SK-N-SH (cell line): ENCODE measurements around the gene CYP1B1. TPM values are rescaled to one million over a fixed set of nuclear protein-coding genes. Genes with fewer than 3 reads are reported as not detected.

Experiments used
- CTCF ChIA-PET: fragments of 300-600, 350-600 bp; formaldehyde crosslinking; extraction: SDS; loops from one replicate; lab custom pipeline; 2021; lab: Yijun Ruan, JAX
- POLR2A ChIA-PET: fragments of 350-600 bp; sonication (Branson Sonifier 250); formaldehyde crosslinking; extraction: SDS; loops from one replicate; lab custom pipeline; 2020; ENCODE audit warnings: antibody characterized with exemption, inconsistent platforms; lab: Yijun Ruan, JAX
- DNase-seq: peaks from one replicate; pipeline ENCODE4 v3.0.0; 2012
- H2AFZ ChIP-seq: fragments of 200-600 bp; sonication (generic); 2 replicates; pipeline ENCODE4 v1.8.1; 2016; ENCODE audit warnings: antibody characterized with exemption, mild to moderate bottlenecking, low read depth
- H3F3A ChIP-seq: fragments of 200-600 bp; sonication (generic); replicated peaks from 2 replicates; pipeline ENCODE3; 2016; ENCODE audit warnings: antibody characterized with exemption, mild to moderate bottlenecking; ENCODE audit not compliant: insufficient read depth
- H3K27ac ChIP-seq, 2 experiments: fragments of 200-500 bp in 1 of 2; fragments of 200-600 bp in 1 of 2; sonication (Bioruptor generic) in 1 of 2; sonication (generic), shearing (Covaris generic) in 1 of 2; 2 replicates each; pipeline versions ENCODE4 v1.5.1 to v1.6.1; 2014 to 2016; ENCODE audit warnings: low read depth in 2 of 2, inconsistent platforms in 1 of 2, low read length in 1 of 2, mild to moderate bottlenecking in 1 of 2, mixed read lengths in 1 of 2
- H3K27me3 ChIP-seq: fragments of 200-600 bp; sonication (generic), shearing (Covaris generic); 2 replicates; pipeline ENCODE4 v1.6.1; 2016; ENCODE audit warnings: mixed run types; ENCODE audit not compliant: insufficient read depth
- H3K36me3 ChIP-seq, 2 experiments: fragments of 200-500 bp in 1 of 2; fragments of 200-600 bp in 1 of 2; sonication (Bioruptor generic) in 1 of 2; sonication (generic) in 1 of 2; replicated peaks in 1 of 2; 2 replicates each; pipeline versions ENCODE3 to v1.5.1; 2014 to 2016; ENCODE audit warnings: low read length in 1 of 2, mild to moderate bottlenecking in 1 of 2; ENCODE audit not compliant: insufficient read depth in 2 of 2, control insufficient read depth in 1 of 2
- H3K4me1 ChIP-seq, 2 experiments: fragments of 200-500 bp in 1 of 2; fragments of 200-600 bp in 1 of 2; sonication (Bioruptor generic) in 1 of 2; sonication (generic), shearing (Covaris generic) in 1 of 2; 2 replicates each; pipeline versions ENCODE4 v1.5.1 to v1.6.1; 2014 to 2016; ENCODE audit warnings: low read depth in 1 of 2, low read length in 1 of 2, mixed run types in 1 of 2; ENCODE audit not compliant: insufficient read depth in 2 of 2, control insufficient read depth in 1 of 2
- H3K4me2 ChIP-seq: fragments of 200-600 bp; sonication (generic), shearing (Covaris generic); 2 replicates; pipeline ENCODE4 v1.6.1; 2017; ENCODE audit warnings: mixed run types
- H3K4me3 ChIP-seq, 2 experiments: fragments of 200-500 bp in 1 of 2; fragments of 200-600 bp in 1 of 2; sonication (Bioruptor generic) in 1 of 2; sonication (generic), shearing (Covaris generic) in 1 of 2; 2 replicates each; pipeline versions ENCODE4 v1.5.1 to v1.8.1; 2014 to 2016; ENCODE audit warnings: low read depth in 2 of 2, inconsistent platforms in 1 of 2, low read length in 1 of 2, mild to moderate bottlenecking in 1 of 2, mixed read lengths in 1 of 2, moderate library complexity in 1 of 2
- H3K79me2 ChIP-seq: fragments of 200-600 bp; sonication (generic); 2 replicates; pipeline ENCODE4 v1.8.1; 2017; ENCODE audit warnings: mild to moderate bottlenecking; ENCODE audit not compliant: insufficient read depth
- H3K9ac ChIP-seq: fragments of 200-600 bp; sonication (generic); 2 replicates; pipeline ENCODE4 v1.6.1; 2017; ENCODE audit warnings: mixed run types
- H3K9me2 ChIP-seq: fragments of 200-600 bp; sonication (generic); 2 replicates; pipeline ENCODE4 v1.6.1; 2017; ENCODE audit warnings: mixed run types
- H3K9me3 ChIP-seq: fragments of 200-600 bp; sonication (generic); 2 replicates; pipeline ENCODE4 v1.6.1; 2017; ENCODE audit warnings: mixed run types, mild to moderate bottlenecking, moderate library complexity
- H4K20me1 ChIP-seq: fragments of 200-600 bp; sonication (generic); 2 replicates; pipeline ENCODE4 v1.6.1; 2017; ENCODE audit warnings: mild to moderate bottlenecking, mixed run types; ENCODE audit not compliant: insufficient read depth
- CHD2 ChIP-seq: fragments of 150-350 bp; IDR thresholded peaks from 2 replicates; pipeline ENCODE4 v1.6.1; 2018; ENCODE audit warnings: low read length; ENCODE audit not compliant: partially characterized antibody
- ELF1 ChIP-seq: IDR thresholded peaks from 2 replicates; pipeline ENCODE4 v1.4.0; 2012
- EP300 ChIP-seq, 2 experiments: IDR thresholded peaks; 2 replicates each; pipeline versions ENCODE4 v1.4.0 to v1.6.1; 2012; ENCODE audit warnings: borderline replicate concordance in 1 of 2, low read depth in 1 of 2, low read length in 1 of 2
- EZH2phosphoT487 ChIP-seq: fragments of 200-600 bp; sonication (generic); IDR thresholded peaks from 2 replicates; pipeline ENCODE4 v1.6.1; 2017; ENCODE audit warnings: low read depth, mixed run types, mild to moderate bottlenecking, antibody characterized with exemption, moderate library complexity, borderline replicate concordance
- JUND ChIP-seq: IDR thresholded peaks from 2 replicates; pipeline ENCODE4 v1.4.0; 2012
- NFIC ChIP-seq: IDR thresholded peaks from 2 replicates; pipeline ENCODE4 v1.4.0; 2012; ENCODE audit warnings: borderline replicate concordance
- RAD21 ChIP-seq: IDR thresholded peaks from 2 replicates; pipeline ENCODE4 v1.6.1; 2012; ENCODE audit warnings: mild to moderate bottlenecking, low read length
- RFX5 ChIP-seq: IDR thresholded peaks from 2 replicates; pipeline ENCODE4 v1.6.1; 2012; ENCODE audit warnings: mild to moderate bottlenecking, improper control_type of control experiment, low read length
- SMC3 ChIP-seq: IDR thresholded peaks from 2 replicates; pipeline ENCODE4 v1.6.1; 2012; ENCODE audit warnings: low read depth, low read length, improper control_type of control experiment
- TAF1 ChIP-seq: IDR thresholded peaks from 2 replicates; pipeline ENCODE4 v1.6.1; 2012; ENCODE audit warnings: low read depth, mild to moderate bottlenecking, low read length, moderate library complexity, borderline replicate concordance
- TCF12 ChIP-seq: IDR thresholded peaks from 2 replicates; pipeline ENCODE4 v1.4.0; 2012
- TEAD4 ChIP-seq: IDR thresholded peaks from 2 replicates; pipeline ENCODE4 v1.4.0; 2012; ENCODE audit warnings: mild to moderate bottlenecking, borderline replicate concordance; ENCODE audit not compliant: insufficient read depth
- WGBS: methylation state at CpG from one replicate; pipeline ENCODE4 v1.1.6; 2017; ENCODE audit warnings: low lambda C conversion rate; 5-methylcytosine and 5-hydroxymethylcytosine counted together
- polyA plus RNA-seq, 3 experiments: library from polyadenylated mRNA; depleted of rRNA; stranded (reverse); fragments of >200 nt; gene quantifications; 2 replicates each; pipeline ENCODE4 v1.2.3, GENCODE V29; 2012
- TF ChIP-seq, protein P1 (sequence below): IDR thresholded peaks from 2 replicates; pipeline ENCODE4; 2012
- TF ChIP-seq, protein P2 (sequence below): fragments of 200-600 bp; sonication (generic); IDR thresholded peaks from 2 replicates; pipeline ENCODE4 v1.6.1; 2017; ENCODE audit warnings: antibody characterized with exemption, mild to moderate bottlenecking, moderate library complexity

The CYP1B1 gene
- polyA plus RNA-seq, 1 of the 3 experiments (the other 2 are of a cell fraction): 0.20 TPM

- no peaks in the 10 kb centered on the region for H3F3A ChIP-seq
- H4K20me1 ChIP-seq: no peaks in the 10 kb centered on the region
- no peak for DNase-seq
- H3K27me3 ChIP-seq: no peaks in the 10 kb centered on the region
- TF ChIP-seq JUND: peak; percentile 24; the same call in 1 of the 2 replicates
- peak; percentile 54; the same call in 1 of the 2 replicates for TF ChIP-seq NFIC
- TF ChIP-seq EZH2phosphoT487: no peak
- TF ChIP-seq, all 33 proteins: peak for 2
- ChIA-PET CTCF (interaction anchor here (0.9 to 12.4 kb wide), 10 partner anchors 9 to 156 kb away, joined by 3 to 157 read pairs (median 5); partner anchors contain the start of gene CYP1B1), POLR2A (no interaction called here)
- peaks cover 0 to 30% of the 10 kb centered on the region in 2 experiments; a peak in 2 of 4 replicates for H3K4me1 ChIP-seq
- peak overlapping the region in 1 of 2 experiments; percentile 7; a peak in 1 of 4 replicates for H3K27ac ChIP-seq
- H3K79me2 ChIP-seq: no peaks in the 10 kb centered on the region
- H3K36me3 ChIP-seq: no peaks in the 10 kb centered on the region
- 76% methylated on average over 3 of the region's 3 CpGs for whole genome bisulfite sequencing
- no peaks in the 10 kb centered on the region for H3K9me2 ChIP-seq
- H3K9ac ChIP-seq: no peak overlapping the region
- H3K9me3 ChIP-seq: no peaks in the 10 kb centered on the region
- H3K4me3 ChIP-seq: no peak overlapping the region
- no peak overlapping the region for H2AFZ ChIP-seq
- H3K4me2 ChIP-seq: no peak overlapping the region
These were observed 40.8 kb upstream of the CYP1B1 start for GRCh38 chr2:38116762-38117161.

GRCh38 chr2:38115216-38116032 lies 39.5 kb upstream of the CYP1B1 start:
- Histone ChIP-seq H3K4me2 (no peak overlapping the region), H2AFZ (no peak overlapping the region), H3K27me3 (no peaks in the 10 kb centered on the region), H3K9me3 (no peaks in the 10 kb centered on the region), H3K27ac (peak overlapping the region in 1 of 2 experiments; percentile 54; a peak in 1 of 4 replicates), H3K79me2 (no peaks in the 10 kb centered on the region), H3K36me3 (no peaks in the 10 kb centered on the region), H3F3A (no peaks in the 10 kb centered on the region), H4K20me1 (no peaks in the 10 kb centered on the region), H3K4me1 (peaks cover 0 to 27% of the 10 kb centered on the region in 2 experiments; a peak in 2 of 4 replicates), H3K4me3 (no peak overlapping the region; a peak in 1 of 4 replicates), H3K9ac (no peak overlapping the region), H3K9me2 (no peaks in the 10 kb centered on the region)
- WGBS: 30% methylated on average over 8 of the region's 8 CpGs
- peak; percentile 15; the same call in 1 of the 2 replicates for TF ChIP-seq TCF12
- peak; percentile 99 for TF ChIP-seq RAD21
- TF ChIP-seq, protein P1, sequence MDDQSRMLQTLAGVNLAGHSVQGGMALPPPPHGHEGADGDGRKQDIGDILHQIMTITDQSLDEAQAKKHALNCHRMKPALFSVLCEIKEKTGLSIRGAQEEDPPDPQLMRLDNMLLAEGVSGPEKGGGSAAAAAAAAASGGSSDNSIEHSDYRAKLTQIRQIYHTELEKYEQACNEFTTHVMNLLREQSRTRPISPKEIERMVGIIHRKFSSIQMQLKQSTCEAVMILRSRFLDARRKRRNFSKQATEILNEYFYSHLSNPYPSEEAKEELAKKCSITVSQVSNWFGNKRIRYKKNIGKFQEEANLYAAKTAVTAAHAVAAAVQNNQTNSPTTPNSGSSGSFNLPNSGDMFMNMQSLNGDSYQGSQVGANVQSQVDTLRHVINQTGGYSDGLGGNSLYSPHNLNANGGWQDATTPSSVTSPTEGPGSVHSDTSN: peak; percentile 87
- TF ChIP-seq, protein P2, sequence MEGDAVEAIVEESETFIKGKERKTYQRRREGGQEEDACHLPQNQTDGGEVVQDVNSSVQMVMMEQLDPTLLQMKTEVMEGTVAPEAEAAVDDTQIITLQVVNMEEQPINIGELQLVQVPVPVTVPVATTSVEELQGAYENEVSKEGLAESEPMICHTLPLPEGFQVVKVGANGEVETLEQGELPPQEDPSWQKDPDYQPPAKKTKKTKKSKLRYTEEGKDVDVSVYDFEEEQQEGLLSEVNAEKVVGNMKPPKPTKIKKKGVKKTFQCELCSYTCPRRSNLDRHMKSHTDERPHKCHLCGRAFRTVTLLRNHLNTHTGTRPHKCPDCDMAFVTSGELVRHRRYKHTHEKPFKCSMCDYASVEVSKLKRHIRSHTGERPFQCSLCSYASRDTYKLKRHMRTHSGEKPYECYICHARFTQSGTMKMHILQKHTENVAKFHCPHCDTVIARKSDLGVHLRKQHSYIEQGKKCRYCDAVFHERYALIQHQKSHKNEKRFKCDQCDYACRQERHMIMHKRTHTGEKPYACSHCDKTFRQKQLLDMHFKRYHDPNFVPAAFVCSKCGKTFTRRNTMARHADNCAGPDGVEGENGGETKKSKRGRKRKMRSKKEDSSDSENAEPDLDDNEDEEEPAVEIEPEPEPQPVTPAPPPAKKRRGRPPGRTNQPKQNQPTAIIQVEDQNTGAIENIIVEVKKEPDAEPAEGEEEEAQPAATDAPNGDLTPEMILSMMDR: peak; percentile 98
- TF ChIP-seq EP300 (IDR thresholded peaks at IDR 0.05; ENCODE audit: borderline replicate concordance in 1 of 2, low read depth in 1 of 2, low read length in 1 of 2): 0 out of 4 replicates have a peak, but pooled peaks of 1 of the 2 experiments have one; percentile 14
- 0 out of 2 replicates have a peak, but pooled peaks have one; percentile 6 for TF ChIP-seq NFIC
- TF ChIP-seq EZH2phosphoT487: no peak
- TF ChIP-seq TAF1: no peak
- 0 out of 2 replicates have a peak, but pooled peaks have one; percentile 54 for TF ChIP-seq RFX5
- peak; percentile 92 for TF ChIP-seq SMC3
- no peak for TF ChIP-seq ELF1
- no peak for TF ChIP-seq TEAD4
- peak; percentile 50 for TF ChIP-seq CHD2
- ChIA-PET CTCF (interaction anchor here (0.7 to 12.4 kb wide), 51 partner anchors 8 to 738 kb away, joined by 3 to 157 read pairs (median 4); partner anchors contain the start of gene CYP1B1), POLR2A (interaction anchor here (0.7 to 1.2 kb wide), 3 partner anchors 10 to 103 kb away, joined by 3 to 10 read pairs (median 3); partner anchors contain the start of gene CYP1B1)
- peak; percentile 85 for DNase-seq
